Measurements from ENCODE around the gene LEKR1. TPM values are rescaled to one million over a fixed set of nuclear protein-coding genes. Genes with fewer than 3 reads are reported as not detected.

Gene LEKR1
- total and polyA plus RNA-seq, 5 donors: 0.97 to 2.0 (median 1.5) TPM

DNA sequence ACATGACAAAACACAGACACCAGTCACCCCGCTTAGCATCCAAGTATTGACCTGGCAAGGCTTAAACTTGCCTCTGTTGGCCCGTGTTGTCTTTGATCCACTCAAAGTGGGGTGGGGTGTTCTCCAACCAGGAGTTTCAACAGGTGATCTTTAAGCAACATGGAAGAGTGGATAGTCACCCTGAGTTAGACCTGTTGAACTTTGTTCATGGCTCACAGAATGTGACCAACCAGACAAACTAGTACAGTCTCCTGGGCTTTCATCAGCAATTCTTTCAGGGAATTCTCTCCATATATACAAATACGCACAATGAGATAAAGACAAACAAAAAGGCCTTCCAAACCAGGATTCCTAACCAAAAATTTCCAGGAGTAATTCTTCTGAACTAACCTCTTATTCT lies 11.9 kb downstream of the LEKR1 start:
- H3K27me3 ChIP-seq (ENCODE audit: control insufficient read depth, insufficient read depth): no peaks in the 10 kb centered on the region
- H3K9me3 ChIP-seq (ENCODE audit: control insufficient read depth, low read length): no peaks in the 10 kb centered on the region
- ATAC-seq (no peak), DNase-seq (no peak)
- H3K4me3 ChIP-seq (ENCODE audit: low read length): no peak overlapping the region
- intact Hi-C loops (cut with DNase I): no loop called here
- 90% methylated on average over 3 of the region's 3 CpGs for WGBS
- peaks cover 2% of the 10 kb centered on the region for H3K4me1 ChIP-seq (ENCODE audit: control insufficient read depth, insufficient read depth, low read length)
- H3K27ac ChIP-seq (ENCODE audit: low read length): no peak overlapping the region

DNA sequence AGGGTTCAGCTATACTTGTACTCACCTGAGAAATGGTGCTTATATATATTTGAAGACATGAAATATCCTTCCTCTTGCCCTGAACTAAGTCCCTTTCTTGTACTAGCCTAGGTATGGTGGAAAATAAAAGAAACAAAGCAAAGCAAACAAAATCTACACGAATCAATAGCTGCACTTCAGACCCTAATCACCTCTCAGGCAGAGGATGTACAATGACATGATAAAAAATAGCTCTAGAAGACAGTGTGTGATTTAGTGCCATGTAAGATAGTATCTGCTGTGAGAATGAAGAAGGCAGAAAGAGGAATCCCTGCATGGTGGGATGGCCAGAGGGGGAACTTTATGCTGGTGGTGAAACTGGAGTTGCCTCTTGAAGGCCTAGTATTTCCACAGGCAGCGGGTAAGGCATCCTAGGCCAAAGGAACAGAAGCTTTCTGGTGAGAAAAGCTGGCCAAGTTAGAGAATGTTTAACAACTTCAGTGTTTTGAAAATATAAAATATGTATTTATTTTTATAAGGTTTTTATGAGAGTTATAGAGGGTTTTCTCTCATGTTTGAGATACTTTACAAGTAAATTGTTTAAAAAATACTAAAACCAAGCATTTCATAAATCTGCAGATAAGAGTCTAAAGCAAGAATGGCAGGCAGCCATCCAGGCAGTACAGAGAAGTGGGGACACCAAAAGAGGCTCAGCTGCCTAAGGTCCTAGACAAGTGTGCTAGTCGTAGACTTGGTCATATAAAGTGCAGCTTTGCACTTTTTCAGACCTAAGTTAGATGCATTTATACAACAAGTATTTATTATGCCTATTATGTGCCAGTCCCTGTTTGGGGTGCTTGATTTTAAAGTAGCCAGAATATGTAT lies 14.9 kb downstream of the LEKR1 start:
- H3K9me3 ChIP-seq (ENCODE audit: control insufficient read depth, low read length): no peaks in the 10 kb centered on the region
- no peak overlapping the region for H3K27ac ChIP-seq (ENCODE audit: low read length)
- DNase-seq: peak in 1 of 3 donors; percentile 61
- H3K4me3 ChIP-seq (ENCODE audit: low read length): no peak overlapping the region
- no peaks in the 10 kb centered on the region for H3K27me3 ChIP-seq (ENCODE audit: control insufficient read depth, insufficient read depth)
- no peak for ATAC-seq
- peaks cover 2% of the 10 kb centered on the region for H3K4me1 ChIP-seq (ENCODE audit: control insufficient read depth, insufficient read depth, low read length)
- 66% methylated on average over 3 of the region's 3 CpGs for WGBS
- intact Hi-C loops (cut with DNase I): no loop called here

DNA sequence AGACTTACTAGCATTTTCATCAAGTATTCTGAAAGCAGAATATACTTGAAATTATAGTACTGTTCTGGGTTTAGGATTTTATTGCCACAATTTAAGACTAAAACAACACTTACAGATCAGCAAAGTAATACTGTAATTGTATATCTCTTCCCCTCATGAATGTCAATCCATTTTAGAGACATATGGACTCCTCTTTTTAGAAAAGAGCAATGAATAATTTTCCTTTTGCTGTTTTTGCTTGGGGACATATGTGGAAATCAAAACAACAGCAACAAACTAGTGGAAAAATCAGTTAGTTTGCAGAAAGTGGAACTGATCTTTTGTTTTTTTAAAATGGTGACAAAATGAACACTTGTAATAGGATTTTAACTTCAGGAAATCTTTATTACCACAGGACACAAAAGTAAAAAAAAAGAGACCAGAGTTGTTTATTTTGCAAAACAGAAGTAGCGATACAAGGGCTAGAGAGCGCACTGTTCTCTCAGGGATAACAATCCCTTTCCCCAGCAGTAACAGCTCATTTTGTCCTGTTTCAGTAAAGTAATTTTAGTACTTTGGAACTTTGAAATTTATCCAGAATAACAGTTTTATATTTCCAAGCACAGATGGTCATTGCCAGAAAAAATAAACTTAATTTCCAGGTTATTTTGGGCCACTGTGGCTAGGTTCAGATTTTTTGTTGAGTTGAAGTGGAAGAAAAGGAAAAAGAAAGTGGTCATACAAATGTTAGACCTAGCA lies 17.1 kb downstream of the LEKR1 start:
- intact Hi-C loops (cut with DNase I): no loop called here
- Histone ChIP-seq H3K27ac (ENCODE audit: low read length) (no peak overlapping the region), H3K4me1 (ENCODE audit: control insufficient read depth, insufficient read depth, low read length) (peaks cover 2% of the 10 kb centered on the region), H3K4me3 (ENCODE audit: low read length) (peak overlapping the region; percentile 38), H3K9me3 (ENCODE audit: control insufficient read depth, low read length) (no peaks in the 10 kb centered on the region), H3K27me3 (ENCODE audit: control insufficient read depth, insufficient read depth) (no peaks in the 10 kb centered on the region)
- WGBS: 56% methylated on average over 2 of the region's 2 CpGs
- DNase-seq (no peak), ATAC-seq (peak; percentile 54 to 78)

DNA sequence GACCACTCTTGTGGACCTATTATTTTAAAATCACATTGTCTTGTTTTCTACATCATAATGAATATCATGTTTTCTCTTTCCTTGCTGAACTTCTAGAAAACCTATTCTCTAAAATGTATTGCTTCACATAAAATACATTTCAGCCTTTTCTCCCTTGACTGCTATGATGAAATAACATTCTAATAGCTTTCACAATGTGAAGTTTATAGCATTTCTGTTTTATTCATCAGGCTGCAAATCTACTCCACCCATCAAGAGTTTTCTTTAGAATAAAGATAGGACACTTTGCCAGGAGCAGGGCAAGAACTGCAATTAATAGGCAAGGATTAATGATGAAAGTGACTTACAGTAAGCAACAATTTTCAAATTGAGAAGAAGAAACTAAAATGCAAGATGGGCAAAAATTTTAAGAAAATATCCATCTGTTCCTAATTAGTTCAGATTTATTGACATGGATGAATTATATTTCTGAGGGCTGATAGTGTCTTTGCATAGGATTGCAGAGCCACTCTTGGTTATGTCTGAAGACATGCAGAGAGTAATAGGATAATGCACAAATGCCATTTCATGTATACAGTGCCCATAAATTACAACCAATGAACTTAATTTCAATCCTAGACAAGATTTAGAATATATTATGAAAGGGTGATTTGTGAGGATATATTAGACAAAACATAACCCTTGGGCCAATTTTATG lies 21.7 kb downstream of the LEKR1 start:
- H3K27me3 ChIP-seq (ENCODE audit: control insufficient read depth, insufficient read depth): no peaks in the 10 kb centered on the region
- H3K4me3 ChIP-seq (ENCODE audit: low read length): no peak overlapping the region
- H3K9me3 ChIP-seq (ENCODE audit: control insufficient read depth, low read length): no peaks in the 10 kb centered on the region
- ATAC-seq (no peak), DNase-seq (no peak)
- H3K27ac ChIP-seq (ENCODE audit: low read length): no peak overlapping the region
- H3K4me1 ChIP-seq (ENCODE audit: control insufficient read depth, insufficient read depth, low read length): no peaks in the 10 kb centered on the region
- intact Hi-C loops (cut with DNase I): no loop called here

DNA sequence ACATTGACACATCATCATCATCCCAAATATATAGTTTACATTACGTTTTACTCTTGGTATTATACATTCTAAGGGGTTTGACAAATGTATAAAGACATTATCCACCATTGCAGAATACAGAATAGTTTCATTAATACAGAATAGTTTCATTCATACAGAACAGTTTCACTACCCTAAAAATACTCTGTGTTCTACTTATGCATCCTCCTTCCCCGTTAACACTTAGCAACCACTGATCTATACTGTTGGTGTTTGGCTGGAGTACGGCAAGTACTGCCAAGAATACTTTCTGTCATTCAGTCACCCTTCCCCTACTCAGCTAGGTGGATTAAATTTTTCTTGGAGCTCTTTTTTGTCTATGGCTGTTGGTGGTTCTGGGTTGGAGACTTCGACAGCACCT lies 33.4 kb downstream of the LEKR1 start:
- intact Hi-C loops (cut with DNase I): no loop called here
- Histone ChIP-seq H3K4me1 (ENCODE audit: control insufficient read depth, insufficient read depth, low read length) (no peaks in the 10 kb centered on the region), H3K27me3 (ENCODE audit: control insufficient read depth, insufficient read depth) (no peaks in the 10 kb centered on the region), H3K27ac (ENCODE audit: low read length) (no peak overlapping the region), H3K9me3 (ENCODE audit: control insufficient read depth, low read length) (no peaks in the 10 kb centered on the region), H3K4me3 (ENCODE audit: low read length) (no peak overlapping the region)
- ATAC-seq: no peak
- DNase-seq: no peak
- 77% methylated on average over 4 of the region's 4 CpGs for WGBS

DNA sequence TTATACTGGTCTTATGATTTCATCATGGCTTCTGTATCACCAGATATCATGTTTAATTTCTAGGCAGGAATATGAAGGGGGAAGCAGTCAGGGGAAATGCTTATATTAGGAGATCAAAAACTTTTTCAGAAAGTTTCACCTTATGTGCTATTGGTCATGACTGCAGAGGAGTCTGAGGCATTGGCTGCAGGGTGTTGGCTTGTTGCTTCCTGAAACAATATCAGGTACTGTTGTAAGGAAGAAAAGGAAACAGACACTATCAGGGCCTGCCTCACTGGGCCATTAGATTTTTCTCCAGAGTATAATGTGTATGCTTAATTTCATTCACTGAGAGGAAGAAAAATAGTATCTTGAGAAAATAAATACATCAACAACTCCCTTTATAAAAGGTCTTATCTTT lies 34.7 kb downstream of the LEKR1 start:
- Histone ChIP-seq H3K4me3 (ENCODE audit: low read length) (no peak overlapping the region), H3K27me3 (ENCODE audit: control insufficient read depth, insufficient read depth) (no peaks in the 10 kb centered on the region), H3K9me3 (ENCODE audit: control insufficient read depth, low read length) (no peaks in the 10 kb centered on the region), H3K27ac (ENCODE audit: low read length) (no peak overlapping the region), H3K4me1 (ENCODE audit: control insufficient read depth, insufficient read depth, low read length) (no peaks in the 10 kb centered on the region)
- intact Hi-C loops (cut with DNase I): no loop called here
- no peak for DNase-seq
- no peak for ATAC-seq

DNA sequence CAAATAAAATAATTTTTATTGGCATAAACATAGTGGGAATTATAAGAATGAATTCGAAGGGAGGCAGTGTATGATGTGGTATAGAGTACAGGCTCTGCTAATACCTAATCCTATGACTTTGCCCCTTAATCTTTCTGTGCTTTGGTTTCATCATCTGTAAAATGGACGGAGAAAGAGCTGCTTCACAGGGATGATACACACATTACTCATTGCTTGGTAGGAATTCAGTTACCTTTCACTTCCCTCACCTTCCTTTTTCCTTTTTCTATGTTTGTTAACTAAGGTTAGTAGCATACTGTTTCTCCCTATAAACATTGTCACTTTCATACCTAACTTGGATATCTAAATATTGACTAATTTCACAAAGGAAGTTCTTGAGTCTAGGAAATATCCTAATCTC lies 36.2 kb downstream of the LEKR1 start:
- H3K27me3 ChIP-seq (ENCODE audit: control insufficient read depth, insufficient read depth): no peaks in the 10 kb centered on the region
- no peaks in the 10 kb centered on the region for H3K4me1 ChIP-seq (ENCODE audit: control insufficient read depth, insufficient read depth, low read length)
- no peak overlapping the region for H3K4me3 ChIP-seq (ENCODE audit: low read length)
- H3K9me3 ChIP-seq (ENCODE audit: control insufficient read depth, low read length): no peaks in the 10 kb centered on the region
- intact Hi-C loops (cut with DNase I): no loop called here
- no peak for DNase-seq
- 83% methylated on average over 2 of the region's 2 CpGs for WGBS
- ATAC-seq: no peak
- H3K27ac ChIP-seq (ENCODE audit: low read length): no peak overlapping the region

DNA sequence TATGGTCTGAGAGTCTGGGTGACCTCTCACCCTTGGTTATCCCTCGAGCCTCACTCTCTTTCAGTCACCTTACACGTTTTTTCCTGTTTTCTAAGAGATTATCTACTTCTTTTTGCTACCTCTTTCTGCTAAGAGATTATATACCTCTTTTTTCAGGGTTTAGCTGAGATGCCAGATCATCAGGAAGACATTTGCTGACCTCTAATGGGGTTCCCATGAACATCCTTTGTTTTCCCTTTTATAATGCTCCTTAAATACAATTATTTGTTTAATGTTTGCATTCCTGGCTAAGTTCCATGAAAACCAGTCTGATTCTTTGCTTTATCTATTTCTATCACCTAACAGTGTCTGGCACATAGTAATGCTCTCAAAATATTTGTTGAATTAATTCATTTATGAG lies 39.6 kb downstream of the LEKR1 start:
- ATAC-seq (no peak), DNase-seq (no peak)
- intact Hi-C loops (cut with DNase I): no loop called here
- Histone ChIP-seq H3K27ac (ENCODE audit: low read length) (no peak overlapping the region), H3K4me1 (ENCODE audit: control insufficient read depth, insufficient read depth, low read length) (no peaks in the 10 kb centered on the region), H3K27me3 (ENCODE audit: control insufficient read depth, insufficient read depth) (no peaks in the 10 kb centered on the region), H3K4me3 (ENCODE audit: low read length) (no peak overlapping the region), H3K9me3 (ENCODE audit: control insufficient read depth, low read length) (no peaks in the 10 kb centered on the region)
- WGBS: 29% methylated on average over 2 of the region's 2 CpGs

DNA sequence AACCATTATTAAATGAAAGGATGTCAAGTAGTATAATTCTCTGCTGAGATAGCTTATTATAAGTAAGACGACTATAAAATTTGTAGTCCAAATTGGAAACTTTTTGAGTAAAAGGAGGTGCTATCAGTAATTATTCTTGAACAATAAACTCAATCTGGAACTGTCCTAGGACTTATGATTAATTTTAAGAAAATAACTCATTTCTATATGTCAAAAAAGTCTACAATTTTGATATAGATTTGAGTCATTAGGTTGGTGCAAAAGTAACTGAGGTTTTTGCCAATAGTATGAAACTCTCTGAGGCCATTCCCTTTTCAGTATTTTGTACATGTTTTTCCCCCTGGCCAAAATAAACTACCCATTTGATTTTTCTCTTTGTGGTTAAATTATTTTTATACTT lies 41.0 kb downstream of the LEKR1 start:
- DNase-seq: no peak
- no peaks in the 10 kb centered on the region for H3K27me3 ChIP-seq (ENCODE audit: control insufficient read depth, insufficient read depth)
- WGBS: 63% methylated on average over 1 of the region's 1 CpG
- intact Hi-C loops (cut with DNase I): no loop called here
- H3K27ac ChIP-seq (ENCODE audit: low read length): no peak overlapping the region
- no peaks in the 10 kb centered on the region for H3K9me3 ChIP-seq (ENCODE audit: control insufficient read depth, low read length)
- H3K4me3 ChIP-seq (ENCODE audit: low read length): no peak overlapping the region
- no peak for ATAC-seq
- H3K4me1 ChIP-seq (ENCODE audit: control insufficient read depth, insufficient read depth, low read length): no peaks in the 10 kb centered on the region

DNA sequence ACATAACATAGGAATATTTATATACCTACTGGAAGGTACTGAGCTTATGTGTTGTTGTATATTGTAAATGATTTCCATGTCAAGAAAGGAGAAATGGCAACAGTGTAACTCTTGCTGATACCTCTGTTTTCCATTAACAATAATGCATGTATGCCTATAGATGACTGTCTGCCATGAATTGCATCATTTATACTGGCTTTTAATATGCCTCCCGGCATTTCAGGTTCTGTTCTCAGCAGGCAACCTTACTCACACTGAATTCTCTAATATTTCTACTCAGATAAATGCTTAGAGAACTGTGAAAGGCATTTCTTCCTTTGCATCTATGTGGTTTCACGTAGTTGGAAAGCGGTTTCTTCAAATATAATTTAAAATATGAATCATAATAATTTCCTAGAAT lies 41.8 kb downstream of the LEKR1 start:
- intact Hi-C loops (cut with DNase I): no loop called here
- 92% methylated on average over 3 of the region's 3 CpGs for WGBS
- ATAC-seq: no peak
- Histone ChIP-seq H3K4me1 (ENCODE audit: control insufficient read depth, insufficient read depth, low read length) (no peaks in the 10 kb centered on the region), H3K4me3 (ENCODE audit: low read length) (no peak overlapping the region), H3K27me3 (ENCODE audit: control insufficient read depth, insufficient read depth) (no peaks in the 10 kb centered on the region), H3K27ac (ENCODE audit: low read length) (no peak overlapping the region), H3K9me3 (ENCODE audit: control insufficient read depth, low read length) (no peaks in the 10 kb centered on the region)
- DNase-seq: no peak

DNA sequence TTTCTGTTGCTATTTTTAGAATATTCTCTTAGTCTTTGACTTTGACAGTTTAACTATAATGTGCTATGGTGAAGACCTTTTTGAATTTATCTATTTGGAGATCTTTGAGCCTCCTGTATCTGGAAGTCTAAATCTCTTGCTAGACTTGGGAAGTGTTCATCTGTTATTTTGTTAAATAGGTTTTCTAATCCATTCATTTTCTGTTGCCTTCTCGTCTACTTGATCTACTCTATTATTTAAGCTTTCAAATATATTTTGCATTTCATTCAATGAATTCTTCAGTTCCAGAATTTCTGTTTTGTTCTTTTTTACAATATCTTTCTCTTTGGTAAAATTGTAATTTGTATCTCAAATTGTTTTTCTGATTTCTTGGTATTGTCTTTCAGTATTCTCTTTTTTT lies 47.8 kb downstream of the LEKR1 start:
- DNase-seq: no peak
- intact Hi-C loops (cut with DNase I): no loop called here

More for the DNA sequence above, 47.8 kb downstream of the LEKR1 start:
- 79% methylated on average over 1 of the region's 1 CpG for WGBS
- Histone ChIP-seq H3K27me3 (ENCODE audit: control insufficient read depth, insufficient read depth) (no peaks in the 10 kb centered on the region), H3K27ac (ENCODE audit: low read length) (no peak overlapping the region), H3K4me3 (ENCODE audit: low read length) (no peak overlapping the region), H3K4me1 (ENCODE audit: control insufficient read depth, insufficient read depth, low read length) (no peaks in the 10 kb centered on the region), H3K9me3 (ENCODE audit: control insufficient read depth, low read length) (no peaks in the 10 kb centered on the region)
- no peak for ATAC-seq

Measured in right cardiac atrium (tissue), 5 donors.